CD4-positive, alpha-beta T cell treated with Interleukin-4 for 4 hours (primary cell): Measurements from ENCODE around the gene COL4A4.
"Not testable (repeated sequence)": the region's sequence is repeated elsewhere in the genome, so short reads cannot be mapped to it uniquely, and the experiment has no call there.

Experiments
- DNase-seq: peaks from one replicate; pipeline ENCODE4 v3.0.0-alpha.2; 2020

Gene COL4A4

DNA sequence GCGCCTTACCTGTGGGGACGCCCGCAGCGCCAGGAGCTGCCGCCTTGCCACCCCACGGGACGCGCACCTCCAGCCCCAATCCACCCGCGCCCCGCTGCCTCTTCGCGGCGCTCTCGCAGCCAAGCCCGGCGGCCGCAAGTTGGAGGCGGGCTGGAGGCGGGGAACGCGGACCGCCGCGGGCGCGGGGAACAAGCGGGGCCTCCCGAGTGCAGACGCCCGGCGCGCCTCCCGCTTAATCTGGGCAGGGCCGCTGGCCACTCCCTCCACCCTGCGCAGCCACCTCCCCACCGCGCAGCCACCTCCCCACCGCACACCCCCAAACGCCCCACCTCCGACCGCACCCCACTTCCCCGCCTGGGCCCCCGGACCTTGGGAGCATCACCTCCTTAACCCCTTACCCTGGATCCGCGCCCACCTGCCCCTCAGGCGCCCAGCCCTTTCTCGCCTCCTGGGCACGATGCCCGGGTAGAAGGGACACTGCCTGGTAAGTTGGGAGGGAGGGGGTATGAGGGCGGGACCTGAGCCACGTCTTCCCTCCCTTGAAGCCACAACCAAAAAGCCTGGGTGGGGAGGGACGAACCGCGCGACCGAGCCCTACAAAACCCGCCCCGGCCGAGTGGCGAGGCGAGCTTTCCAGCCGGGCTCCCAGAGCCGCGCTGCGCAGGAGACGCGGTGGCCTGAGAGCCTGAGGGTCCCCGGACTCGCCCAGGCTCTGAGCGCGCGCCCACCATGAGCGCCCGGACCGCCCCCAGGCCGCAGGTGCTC is at the start of gene COL4A4, which contains the start of gene COL4A3:
Gene COL4A4, minus strand, starts transcription at position 208 of the 765 bp plus-strand sequence. CDS start 16,722 bp downstream, outside the sequence.
Gene COL4A3, plus strand, starts transcription at position 627 of the 765 bp plus-strand sequence. Its CDS starts 103 bp downstream, at position 730.
- DNase-seq: no peak

DNA sequence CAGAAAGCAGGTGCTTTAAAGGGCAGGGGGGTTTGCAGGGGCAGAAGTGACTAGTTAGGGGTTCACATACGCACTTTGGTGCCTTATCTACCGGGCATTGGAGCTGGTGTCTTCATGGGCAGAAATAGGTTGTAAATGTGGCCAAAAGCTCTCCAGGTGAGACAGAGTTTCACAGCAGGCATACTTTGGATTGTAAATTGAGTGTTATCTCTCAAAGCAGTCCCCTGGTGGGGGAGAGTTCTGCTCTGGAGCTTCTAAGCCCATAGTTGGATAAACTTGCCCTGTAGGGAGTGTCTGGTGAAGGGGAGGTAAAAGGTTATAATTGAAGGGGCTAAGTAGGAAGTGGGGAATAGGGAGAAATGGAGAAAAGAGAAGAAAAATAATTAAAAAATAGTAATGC is 43.6 kb upstream of the COL4A4 start:
- DNase-seq: no peak

GRCh38 chr2:227206406-227206805 is 42.4 kb upstream of the COL4A4 start:
- no peak for DNase-seq

- DNase-seq: no peak
Observed at GRCh38 chr2:227205701-227206100, 41.7 kb upstream of the COL4A4 start.

- DNase-seq: no peak
Observed at GRCh38 chr2:227204452-227204851, 40.4 kb upstream of the COL4A4 start.

DNA sequence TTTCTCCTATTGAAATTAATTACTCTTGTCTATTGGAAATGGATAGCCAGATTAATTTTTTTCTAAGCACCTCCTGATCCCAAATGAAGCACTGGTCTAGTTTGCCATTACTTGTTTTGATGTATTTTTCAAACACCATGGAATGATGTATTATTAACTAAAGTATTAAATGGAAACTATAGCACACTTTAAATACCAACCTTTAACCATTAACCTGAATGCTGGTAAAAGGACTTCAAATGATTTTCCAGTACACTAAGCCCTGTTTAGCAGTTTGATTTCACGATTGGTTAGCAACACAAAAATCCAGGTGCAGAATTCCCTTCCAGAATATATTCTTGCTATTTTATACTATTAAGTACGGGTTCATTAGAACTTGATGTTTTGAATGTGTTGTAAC is 37.8 kb upstream of the COL4A4 start:
- DNase-seq: no peak

DNA sequence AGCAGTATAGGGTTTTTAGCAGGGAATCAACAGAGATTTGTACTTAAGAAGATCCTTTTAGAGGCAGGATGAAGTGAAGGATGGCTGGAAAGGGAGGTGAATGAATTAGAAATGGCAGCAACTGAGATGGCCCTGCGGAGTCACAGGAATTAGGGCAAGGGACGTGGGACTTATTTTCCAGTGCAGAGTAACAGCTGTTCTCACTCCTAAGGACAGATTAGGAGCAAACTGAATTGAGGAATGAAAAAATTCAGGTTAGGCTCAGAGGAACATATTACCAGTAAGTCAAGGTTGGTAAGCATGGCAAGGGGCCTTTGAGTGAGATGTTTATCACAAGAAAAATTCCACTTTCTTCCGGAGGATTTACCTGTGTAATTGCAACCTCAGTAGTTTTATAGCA is 34.9 kb upstream of the COL4A4 start:
- no peak for DNase-seq

DNA sequence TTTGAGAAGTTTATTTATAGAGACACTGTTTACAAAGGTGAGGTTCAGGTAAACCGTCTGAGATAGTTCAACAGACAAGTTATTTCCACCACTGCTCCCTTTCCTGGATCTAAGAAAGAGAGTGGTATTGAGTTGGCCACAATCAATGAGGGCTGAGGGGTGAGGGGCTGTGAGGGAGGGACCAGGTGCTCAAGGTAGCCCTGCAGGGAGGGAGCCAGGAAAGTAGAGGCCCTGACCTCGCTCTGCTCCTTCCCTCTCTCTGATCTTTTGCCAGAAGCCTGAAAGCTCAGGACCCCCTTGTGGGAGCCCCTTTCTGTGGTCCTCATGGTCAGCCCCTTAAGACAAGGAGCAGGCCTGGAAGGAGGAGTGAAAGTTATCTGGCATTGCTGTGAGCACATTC is 30.2 kb upstream of the COL4A4 start:
- no peak for DNase-seq

- DNase-seq: no peak
Observed at GRCh38 chr2:227192491-227192890, 28.5 kb upstream of the COL4A4 start.

GRCh38 chr2:227191367-227191766 is 27.4 kb upstream of the COL4A4 start:
- DNase-seq: no peak

GRCh38 chr2:227188292-227188691 is 24.3 kb upstream of the COL4A4 start:
- no peak for DNase-seq

DNA sequence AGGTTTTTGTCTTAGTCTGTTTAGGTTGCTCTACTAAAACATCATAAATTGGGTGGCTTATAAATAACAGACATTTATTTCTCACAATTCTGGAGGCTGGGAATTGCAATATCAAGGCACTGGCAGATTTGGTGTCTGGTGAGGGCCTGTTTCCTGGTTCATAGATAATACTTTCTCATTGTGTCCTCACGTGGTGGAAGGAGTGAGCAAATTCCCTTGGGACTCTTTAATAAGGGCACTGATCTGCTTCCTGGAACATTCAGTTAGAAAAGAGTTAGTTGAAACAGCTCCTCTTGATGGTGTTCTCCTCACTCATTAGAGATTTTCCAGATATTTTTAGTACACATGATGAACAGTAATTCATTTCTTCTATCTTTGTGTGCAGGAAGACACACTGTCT is 22.7 kb upstream of the COL4A4 start:
- DNase-seq: no peak

DNA sequence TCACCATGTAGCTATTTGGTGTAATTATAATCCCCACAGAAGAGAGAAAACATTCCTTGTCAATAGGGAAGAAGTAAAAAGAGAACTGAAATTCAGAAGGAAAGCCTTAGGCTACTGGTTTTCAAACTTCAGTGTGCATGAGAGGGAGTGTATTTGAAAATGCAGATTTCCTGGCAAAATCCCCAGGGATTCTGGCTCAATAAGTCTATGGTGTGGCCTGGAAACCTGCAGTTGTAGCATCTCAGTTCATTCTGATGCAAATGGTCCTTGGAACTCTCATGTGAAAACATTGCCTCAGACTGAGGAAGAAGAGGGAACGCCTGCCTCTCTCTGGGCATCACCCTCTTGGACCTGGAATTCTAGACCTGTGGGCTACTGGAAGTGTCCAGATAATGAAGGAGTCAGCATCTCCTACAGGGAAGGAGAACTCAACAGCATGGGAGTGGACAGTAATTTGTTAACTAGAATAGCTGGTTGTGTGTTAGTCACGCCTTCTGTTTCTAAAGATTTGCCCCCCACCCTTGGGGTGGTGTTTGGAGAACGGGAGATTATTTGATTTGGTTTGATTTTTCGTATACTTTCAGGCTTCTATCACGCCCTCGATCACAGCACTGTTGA is 21.7 kb upstream of the COL4A4 start:
- DNase-seq: no peak

GRCh38 chr2:227183657-227184367 is 19.8 kb upstream of the COL4A4 start:
- no peak for DNase-seq

DNA sequence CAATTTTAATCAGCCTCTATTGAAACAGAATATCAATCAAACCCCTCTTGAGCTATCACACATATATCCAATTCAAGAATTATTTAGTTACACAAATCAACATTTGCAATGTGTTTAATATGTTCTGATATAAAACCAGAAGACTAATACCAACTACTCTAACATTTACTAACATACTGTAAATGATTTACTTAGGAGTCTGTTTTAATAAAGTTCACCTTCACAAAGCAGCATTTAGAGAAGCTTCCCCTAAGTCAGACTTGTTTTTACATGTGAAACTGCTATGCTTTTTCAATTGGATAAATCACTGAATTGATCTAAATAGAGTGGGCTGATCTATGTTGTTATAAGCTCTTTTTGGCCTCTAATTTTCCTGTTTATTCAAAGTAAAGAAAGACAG is 18.8 kb upstream of the COL4A4 start:
- DNase-seq: no peak

DNA sequence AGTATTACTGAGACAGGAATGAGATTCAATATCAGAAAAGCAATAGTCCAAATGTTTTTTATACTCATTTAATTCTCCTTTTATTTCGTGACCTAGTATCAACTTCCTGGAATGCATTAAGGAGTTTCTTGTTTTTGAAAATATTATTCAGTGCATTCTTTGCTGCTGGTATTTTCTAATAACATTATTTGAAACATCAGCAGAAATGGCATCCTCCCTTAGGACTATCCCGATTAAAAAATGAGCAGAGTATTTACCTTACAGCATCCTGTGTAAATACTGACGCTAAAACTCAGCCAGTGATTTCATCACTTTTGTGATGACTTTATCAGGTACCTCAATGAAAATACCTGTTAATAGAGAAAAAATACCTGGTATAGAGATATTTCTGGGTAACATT is 16.8 kb upstream of the COL4A4 start:
- no peak for DNase-seq

GRCh38 chr2:227179988-227180685 is 16.1 kb upstream of the COL4A4 start:
- DNase-seq: no peak

GRCh38 chr2:227177592-227178336 is 13.8 kb upstream of the COL4A4 start:
- no peak for DNase-seq

DNA sequence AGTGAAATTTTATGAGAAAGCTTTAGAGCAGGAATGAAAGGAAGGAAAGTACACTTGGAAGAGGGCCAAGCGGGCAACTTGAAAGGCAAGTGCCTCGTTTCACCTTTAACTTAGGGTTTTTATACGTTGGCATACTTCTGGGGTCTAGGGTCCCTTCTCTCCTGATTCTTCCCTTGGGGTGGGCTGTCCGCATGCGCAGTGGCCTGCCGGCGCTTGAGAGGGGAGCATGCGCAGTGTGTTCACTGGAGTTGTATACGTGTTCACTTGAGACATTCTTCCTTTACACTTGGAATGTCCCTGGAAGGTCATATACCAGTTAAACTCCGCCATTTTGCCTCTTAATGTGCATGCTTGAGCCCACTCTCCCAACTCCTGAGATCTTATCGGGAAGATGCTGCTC is 7.8 kb upstream of the COL4A4 start:
- not testable (repeated sequence) for DNase-seq

DNA sequence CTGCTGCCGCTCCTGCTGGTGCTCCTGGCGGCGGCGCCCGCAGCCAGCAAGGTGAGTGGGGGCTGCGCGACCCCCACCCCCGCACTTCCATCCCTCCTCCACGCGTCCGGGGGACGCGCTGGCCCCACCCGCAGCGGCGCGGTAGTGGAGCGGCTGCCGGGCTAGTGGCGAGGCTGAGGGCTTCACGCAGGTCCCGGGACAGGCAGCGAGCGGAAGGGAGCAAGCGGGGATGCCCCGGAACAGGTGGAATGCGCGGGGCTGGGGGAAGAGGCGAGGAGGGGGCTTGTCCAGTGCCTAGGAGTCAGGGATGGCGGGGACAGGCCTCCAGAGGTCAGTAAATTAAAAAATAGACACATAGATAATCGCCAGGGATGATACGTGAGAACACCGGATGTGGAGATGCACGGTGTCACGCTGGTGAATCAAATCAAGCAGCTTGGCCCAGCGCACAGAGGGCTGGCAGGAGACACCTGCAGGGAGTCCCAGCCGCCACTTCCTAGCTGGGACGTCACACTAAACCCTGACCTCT is 822 bp upstream of the COL4A4 start:
- no peak for DNase-seq

GRCh38 chr2:227163485-227163997 is 464 bp downstream of the COL4A4 start:
- DNase-seq: no peak

GRCh38 chr2:227161947-227162346 is 2.1 kb downstream of the COL4A4 start:
- DNase-seq: no peak
